GM12874 (cell line): ENCODE results near the gene MTPN.

Source experiments
- TF ChIP-seq, protein P1 (sequence below): IDR thresholded peaks from 2 replicates; pipeline ENCODE4 v1.5.1; 2011; ENCODE audit warnings: low read depth, mild to moderate bottlenecking, control low read depth, low read length, moderate library complexity; ENCODE audit not compliant: insufficient read depth

MTPN gene

DNA sequence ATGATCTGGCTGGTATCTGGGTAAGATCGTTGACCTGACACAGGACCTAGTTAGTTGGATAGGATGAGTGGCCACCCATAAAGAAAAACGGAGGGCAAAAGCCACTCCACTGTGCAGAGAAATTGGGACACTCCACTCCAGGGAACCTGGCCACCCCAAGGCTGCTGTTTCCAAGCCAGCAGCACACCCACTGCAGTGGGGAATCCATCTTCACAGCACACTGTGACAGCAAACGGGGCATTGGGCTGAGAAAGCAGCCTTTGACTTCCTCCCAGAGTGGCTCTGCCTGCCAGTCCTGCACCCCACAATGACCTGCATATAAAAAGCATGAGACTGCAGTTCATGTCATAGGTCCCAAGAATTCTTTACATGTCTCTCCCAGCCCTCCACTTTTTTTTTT, 52.9 kb downstream of the MTPN start:
- TF ChIP-seq, protein P1, sequence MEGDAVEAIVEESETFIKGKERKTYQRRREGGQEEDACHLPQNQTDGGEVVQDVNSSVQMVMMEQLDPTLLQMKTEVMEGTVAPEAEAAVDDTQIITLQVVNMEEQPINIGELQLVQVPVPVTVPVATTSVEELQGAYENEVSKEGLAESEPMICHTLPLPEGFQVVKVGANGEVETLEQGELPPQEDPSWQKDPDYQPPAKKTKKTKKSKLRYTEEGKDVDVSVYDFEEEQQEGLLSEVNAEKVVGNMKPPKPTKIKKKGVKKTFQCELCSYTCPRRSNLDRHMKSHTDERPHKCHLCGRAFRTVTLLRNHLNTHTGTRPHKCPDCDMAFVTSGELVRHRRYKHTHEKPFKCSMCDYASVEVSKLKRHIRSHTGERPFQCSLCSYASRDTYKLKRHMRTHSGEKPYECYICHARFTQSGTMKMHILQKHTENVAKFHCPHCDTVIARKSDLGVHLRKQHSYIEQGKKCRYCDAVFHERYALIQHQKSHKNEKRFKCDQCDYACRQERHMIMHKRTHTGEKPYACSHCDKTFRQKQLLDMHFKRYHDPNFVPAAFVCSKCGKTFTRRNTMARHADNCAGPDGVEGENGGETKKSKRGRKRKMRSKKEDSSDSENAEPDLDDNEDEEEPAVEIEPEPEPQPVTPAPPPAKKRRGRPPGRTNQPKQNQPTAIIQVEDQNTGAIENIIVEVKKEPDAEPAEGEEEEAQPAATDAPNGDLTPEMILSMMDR: no peak

DNA sequence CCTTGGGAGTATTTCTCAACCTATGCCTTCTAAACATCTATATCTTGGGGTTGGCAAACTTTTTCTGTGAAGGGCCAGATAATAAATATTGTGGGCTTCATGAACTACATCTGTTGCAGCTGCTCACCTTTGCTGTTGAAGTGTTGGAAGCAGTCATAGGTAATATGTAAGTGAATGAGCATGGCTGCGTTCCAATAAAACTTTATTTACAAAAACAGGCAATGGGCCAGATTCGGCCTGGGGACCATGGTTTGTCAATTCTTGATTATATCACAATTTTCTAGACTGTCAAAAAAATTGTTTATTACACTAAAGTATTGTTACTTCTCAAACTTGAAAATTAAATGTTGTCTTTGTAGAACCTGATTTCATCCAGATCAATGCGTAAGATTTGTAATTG, 54.9 kb downstream of the MTPN start:
- TF ChIP-seq, protein P1: no peak

DNA sequence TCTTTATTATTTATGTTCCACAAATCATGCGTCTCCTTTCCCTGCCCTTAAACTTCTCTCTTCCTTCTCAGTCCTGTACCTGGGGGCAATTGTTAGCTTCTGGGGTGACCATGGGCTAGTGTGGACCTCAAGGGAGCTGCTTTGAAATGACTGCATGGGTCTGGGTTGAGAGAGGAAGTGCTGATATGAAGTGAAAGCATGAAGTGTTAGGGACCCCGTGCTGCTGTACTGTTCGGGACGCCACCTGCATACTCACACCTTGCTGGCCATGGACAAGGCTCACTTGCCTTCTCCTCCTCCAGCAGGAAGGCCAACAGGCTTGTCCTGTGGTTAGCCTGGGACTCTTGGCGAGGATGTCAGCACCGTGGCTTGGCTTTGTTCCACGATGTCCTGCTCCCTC, 56.7 kb downstream of the MTPN start:
- TF ChIP-seq, protein P1: no peak

DNA sequence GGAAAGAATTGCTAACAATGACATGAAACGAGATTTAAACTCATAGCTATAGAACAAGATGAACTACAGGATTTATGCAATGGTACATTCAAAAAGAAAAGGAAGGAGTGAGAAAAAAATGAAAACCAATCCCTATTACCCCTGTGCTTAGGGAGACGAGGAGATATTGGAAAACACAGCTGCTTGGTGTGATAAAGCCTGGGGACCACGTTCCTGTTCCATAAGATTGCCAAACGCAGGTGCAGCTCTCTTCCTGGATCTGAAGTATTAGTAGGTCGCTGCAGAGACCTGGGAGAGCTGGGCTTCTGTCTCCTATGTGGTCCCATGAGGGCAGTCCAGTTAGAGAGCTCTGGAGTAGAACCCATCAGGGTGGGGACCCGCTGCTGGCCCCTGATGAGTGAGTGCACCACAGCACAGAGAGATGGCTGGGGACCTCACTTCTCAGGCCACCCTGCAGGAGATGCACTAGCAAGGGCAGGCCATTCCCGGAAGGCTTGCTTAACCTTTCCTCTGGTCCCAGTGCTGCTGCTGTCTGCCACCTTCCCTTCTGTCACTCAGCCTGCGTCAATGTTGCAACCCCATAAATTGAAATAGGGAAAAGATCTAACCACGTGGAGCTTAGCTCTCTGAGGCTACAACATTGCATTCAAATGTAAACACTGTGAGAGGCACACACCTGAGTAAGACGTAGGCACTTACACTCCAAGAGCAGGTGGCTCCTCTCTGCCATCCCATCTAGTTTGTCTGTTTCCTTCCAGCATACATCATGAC, 57.9 kb downstream of the MTPN start:
- TF ChIP-seq, protein P1: no peak

DNA sequence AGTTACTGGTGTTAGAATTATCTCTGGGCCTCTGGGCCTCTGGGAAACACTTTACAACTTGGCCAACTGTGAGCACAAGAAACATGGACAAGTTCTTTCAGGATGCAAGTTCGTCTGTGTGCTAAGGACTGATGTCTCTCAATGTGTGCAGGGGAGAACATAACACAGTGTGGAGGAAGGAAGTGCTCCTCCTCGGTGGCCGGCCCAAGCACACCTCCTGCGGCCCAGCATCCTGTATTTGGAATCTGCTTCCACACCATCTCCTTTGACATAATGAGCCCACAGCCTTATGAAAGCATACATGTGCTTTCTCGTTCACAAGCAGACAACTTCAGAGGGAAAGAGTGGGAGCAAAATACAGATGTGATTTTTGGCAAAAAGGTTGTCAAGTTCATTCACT, 59.0 kb downstream of the MTPN start:
- TF ChIP-seq, protein P1: no peak

DNA sequence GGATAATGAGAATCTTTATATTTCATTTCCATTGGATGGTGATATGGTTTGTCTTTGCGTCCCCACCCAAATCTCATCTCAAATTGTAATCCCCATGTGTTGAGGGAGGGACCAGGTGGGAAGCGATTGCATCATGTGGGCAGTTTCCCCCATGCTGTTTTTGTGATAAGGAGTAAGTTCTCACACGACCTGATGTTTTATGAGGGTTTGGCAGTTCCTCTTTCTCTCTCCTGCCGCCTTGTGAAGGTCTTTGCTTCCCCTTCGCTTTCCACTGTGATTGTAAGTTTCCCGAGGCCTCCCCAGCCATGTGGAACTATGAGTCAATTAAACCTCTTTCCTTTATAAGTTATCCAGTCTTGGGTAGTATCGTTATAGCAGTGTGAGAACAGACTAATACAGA, 59.4 kb downstream of the MTPN start:
- TF ChIP-seq, protein P1: no peak

DNA sequence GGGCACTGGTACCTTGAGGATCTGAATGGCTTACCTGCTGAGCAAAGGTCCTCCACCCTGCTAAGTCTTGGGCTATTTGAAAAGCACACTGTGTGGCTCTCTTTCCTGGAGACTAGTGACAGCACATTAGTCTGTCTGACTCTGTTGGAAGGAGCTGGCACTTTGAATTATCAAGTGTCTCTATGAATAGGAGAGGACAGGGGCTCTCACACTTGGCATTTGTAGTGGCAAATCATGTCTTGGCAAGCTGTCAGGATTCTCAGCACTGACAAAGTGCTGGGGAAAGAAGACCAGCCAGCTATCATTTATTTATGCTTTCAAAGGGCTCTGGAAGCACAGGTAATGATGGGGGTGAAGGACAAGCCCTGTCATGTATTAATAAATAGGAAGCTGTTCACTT, 62.8 kb downstream of the MTPN start:
- TF ChIP-seq, protein P1: no peak
